Activated CD8-positive, alpha-beta memory T cell treated with anti-CD3 and anti-CD28 coated beads for 36 hours (primary cell): Measurements from ENCODE around the gene PLCG1. TPM values are rescaled to one million over a fixed set of nuclear protein-coding genes. Genes with fewer than 3 reads are reported as not detected.
"Not testable (repeated sequence)": the region's sequence is repeated elsewhere in the genome, so short reads cannot be mapped to it uniquely, and the experiment has no call there.

ENCODE experiments used
- CTCF ChIA-PET: fragments of 350-600 bp; sonication (Branson Sonifier 250); formaldehyde crosslinking; loops from one replicate; lab custom pipeline; 2021; ENCODE audit warnings: antibody characterized with exemption; lab: Charles Lee
- POLR2A ChIA-PET: fragments of 350-600 bp; sonication (Branson Sonifier 250); formaldehyde crosslinking; loops from one replicate; lab custom pipeline; 2021; ENCODE audit warnings: antibody characterized with exemption; lab: Charles Lee
- total RNA-seq, 2 experiments: library from RNA; stranded (reverse); gene quantifications; one replicate each; pipeline ENCODE4 v1.2.3, GENCODE V29; 2021

Gene PLCG1
- total RNA-seq, 2 experiments from 2014 or later: 111 to 121 TPM

- POLR2A ChIA-PET: no interaction called here
These were observed 17.5 kb upstream of the PLCG1 start for GRCh38 chr20:41119614-41120561.

DNA sequence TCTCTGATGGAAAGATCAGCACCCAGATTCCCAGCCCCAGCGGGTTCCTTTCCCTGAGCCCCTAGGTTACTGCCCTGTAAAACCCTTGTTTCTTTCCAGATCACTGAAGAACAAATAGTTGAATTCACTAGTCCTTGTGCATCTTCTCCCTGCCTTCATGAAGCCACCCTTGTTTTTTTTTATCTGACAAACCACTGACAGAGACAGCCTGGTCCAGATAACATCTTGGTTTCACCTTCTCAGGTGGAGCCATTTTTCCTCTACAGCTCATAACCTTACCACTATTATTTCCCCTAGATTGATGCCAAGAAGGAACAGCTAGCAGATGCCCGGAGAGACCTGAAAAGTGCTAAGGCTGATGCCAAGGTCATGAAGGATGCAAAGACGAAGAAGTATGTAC lies 15.9 kb upstream of the PLCG1 start:
- ChIA-PET POLR2A (interaction anchor here (0.5 kb wide), 1 partner anchor 118 kb away, joined by 3 read pairs; no protein-coding TSS in a partner anchor), CTCF (interaction anchor here (1.8 to 4.1 kb wide), 2 partner anchors 14 to 218 kb away, joined by 4 to 14 read pairs; no protein-coding TSS in a partner anchor)

More at GRCh38 chr20:41119614-41120561, 17.5 kb upstream of the PLCG1 start:
- CTCF ChIA-PET: interaction anchor here (4.1 kb wide), 1 partner anchor 15 kb away, joined by 14 read pairs; no protein-coding TSS in a partner anchor

DNA sequence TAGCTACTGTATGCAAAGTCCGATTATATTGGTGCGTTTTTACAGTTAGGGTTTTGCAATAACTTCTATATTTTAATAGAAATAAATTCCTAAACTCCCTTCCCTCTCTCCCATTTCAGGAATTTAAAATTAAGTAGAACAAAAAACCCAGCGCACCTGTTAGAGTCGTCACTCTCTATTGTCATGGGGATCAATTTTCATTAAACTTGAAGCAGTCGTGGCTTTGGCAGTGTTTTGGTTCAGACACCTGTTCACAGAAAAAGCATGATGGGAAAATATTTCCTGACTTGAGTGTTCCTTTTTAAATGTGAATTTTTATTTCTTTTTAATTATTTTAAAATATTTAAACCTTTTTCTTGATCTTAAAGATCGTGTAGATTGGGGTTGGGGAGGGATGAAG lies 13.7 kb upstream of the PLCG1 start:
- POLR2A ChIA-PET: no interaction called here
- CTCF ChIA-PET: interaction anchor here (1.9 to 4.1 kb wide), 2 partner anchors 12 to 155 kb away, joined by 7 to 14 read pairs; no protein-coding TSS in a partner anchor

- CTCF ChIA-PET: interaction anchor here (1.5 kb wide), 1 partner anchor 10 kb away, joined by 5 read pairs; no protein-coding TSS in a partner anchor
- POLR2A ChIA-PET: no interaction called here
These were observed 12.8 kb upstream of the PLCG1 start for GRCh38 chr20:41124451-41125094.

GRCh38 chr20:41125530-41126457 lies 11.5 kb upstream of the PLCG1 start:
- CTCF ChIA-PET: interaction anchor here (1.5 kb wide), 1 partner anchor 9 kb away, joined by 5 read pairs; no protein-coding TSS in a partner anchor
- POLR2A ChIA-PET: no interaction called here

GRCh38 chr20:41126719-41127118 lies 10.6 kb upstream of the PLCG1 start:
- CTCF ChIA-PET: no interaction called here
- POLR2A ChIA-PET: no interaction called here

- CTCF ChIA-PET, POLR2A ChIA-PET: not testable (repeated sequence)
These were observed 9.0 kb upstream of the PLCG1 start for GRCh38 chr20:41128317-41128716.

- CTCF ChIA-PET: interaction anchor here (0.7 to 1.0 kb wide), 2 partner anchors 18 to 165 kb away, joined by 3 read pairs; no protein-coding TSS in a partner anchor
- POLR2A ChIA-PET: no interaction called here
These were observed 5.6 kb upstream of the PLCG1 start for GRCh38 chr20:41131594-41132387.

- CTCF ChIA-PET: interaction anchor here (0.7 kb wide), 1 partner anchor 164 kb away, joined by 3 read pairs; no protein-coding TSS in a partner anchor
- POLR2A ChIA-PET: not testable (repeated sequence)
These were observed 5.0 kb upstream of the PLCG1 start for GRCh38 chr20:41132388-41132775.

GRCh38 chr20:41133709-41134361 lies 3.5 kb upstream of the PLCG1 start:
- ChIA-PET CTCF (interaction anchor here (0.7 to 4.1 kb wide), 14 partner anchors 9 to 210 kb away, joined by 3 to 43 read pairs (median 8); partner anchors contain the start of gene LPIN3), POLR2A (interaction anchor here (0.7 to 0.9 kb wide), 2 partner anchors 102 to 196 kb away, joined by 3 to 4 read pairs; no protein-coding TSS in a partner anchor)

DNA sequence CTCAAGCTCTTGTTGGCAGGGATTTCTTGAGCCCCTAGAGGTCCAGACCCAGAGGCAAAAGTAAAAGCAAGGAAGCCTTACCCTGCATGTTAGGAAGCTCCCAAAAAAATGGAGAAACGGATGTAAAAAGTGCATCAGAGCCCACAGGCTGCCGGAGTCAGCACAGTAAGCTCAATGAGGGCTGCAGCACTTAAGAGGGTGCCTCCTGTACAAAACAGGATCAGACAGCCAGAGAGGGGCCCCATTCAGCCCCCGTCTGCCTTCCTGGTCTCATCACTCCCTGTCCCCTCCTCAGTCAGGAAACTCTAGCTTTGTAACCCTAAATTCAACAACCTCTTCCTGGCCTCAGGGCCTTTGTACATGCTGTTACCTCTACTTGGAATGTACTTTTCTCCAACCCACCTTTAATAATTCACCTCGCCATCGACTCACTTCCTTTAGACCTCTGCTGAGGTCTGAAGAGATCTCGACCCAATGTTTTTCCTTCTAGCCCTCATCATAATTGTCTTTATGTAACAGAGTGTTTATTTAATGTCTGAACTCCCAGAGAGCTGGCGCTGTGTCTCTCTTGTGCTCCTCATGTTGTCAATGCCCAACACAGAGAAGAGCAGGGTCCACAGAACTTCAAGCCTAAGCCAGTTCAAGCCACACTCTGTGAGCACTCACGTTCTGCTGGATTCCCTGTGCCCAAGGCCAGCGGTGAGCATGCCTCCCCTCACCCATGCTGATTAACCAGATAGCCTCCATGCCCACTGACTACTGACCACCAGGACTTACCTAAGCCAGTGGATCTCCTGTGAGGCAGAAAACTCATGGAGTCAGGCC lies 2.8 kb upstream of the PLCG1 start:
- CTCF ChIA-PET: interaction anchor here (0.6 to 4.1 kb wide), 25 partner anchors 9 to 205 kb away, joined by 3 to 43 read pairs (median 4); partner anchors contain the start of gene LPIN3
- POLR2A ChIA-PET: interaction anchor here (0.7 to 0.9 kb wide), 2 partner anchors 103 to 195 kb away, joined by 3 to 4 read pairs; no protein-coding TSS in a partner anchor

DNA sequence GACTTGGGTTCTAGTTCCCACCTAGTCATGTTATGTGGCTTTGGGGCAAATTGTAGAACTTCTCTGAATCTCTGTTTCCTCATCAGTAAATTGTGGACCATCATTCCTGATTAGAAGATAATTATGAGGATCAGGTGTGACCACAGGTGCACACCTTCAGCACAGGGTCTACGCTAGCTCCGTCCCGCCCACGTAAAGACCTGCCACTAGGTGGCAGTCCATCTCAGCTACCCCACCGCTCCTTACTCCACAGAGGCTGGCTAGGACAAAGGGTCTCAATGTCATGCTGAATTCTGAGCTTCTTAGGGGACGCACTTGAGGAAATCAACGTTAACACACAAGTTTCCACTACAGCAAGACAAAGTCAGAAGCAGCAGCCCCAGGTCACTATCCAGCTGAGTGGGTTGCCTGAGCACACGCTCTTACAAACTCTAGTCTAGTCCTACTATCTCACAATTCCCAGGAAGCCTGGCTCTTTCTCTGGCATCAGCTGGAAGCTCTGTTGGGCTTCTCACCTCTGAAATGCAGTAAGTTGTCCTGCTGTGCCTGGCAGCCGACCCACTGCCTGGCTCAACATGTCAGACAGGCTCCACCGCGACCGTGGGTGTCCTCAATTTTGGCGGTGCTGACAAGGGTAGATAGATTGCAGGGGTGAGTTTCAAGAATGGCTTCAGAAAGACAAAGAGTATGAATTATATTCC lies 2.0 kb upstream of the PLCG1 start:
- POLR2A ChIA-PET: no interaction called here
- CTCF ChIA-PET: interaction anchor here (0.6 to 4.1 kb wide), 24 partner anchors 8 to 204 kb away, joined by 3 to 43 read pairs (median 4); partner anchors contain the start of gene LPIN3

DNA sequence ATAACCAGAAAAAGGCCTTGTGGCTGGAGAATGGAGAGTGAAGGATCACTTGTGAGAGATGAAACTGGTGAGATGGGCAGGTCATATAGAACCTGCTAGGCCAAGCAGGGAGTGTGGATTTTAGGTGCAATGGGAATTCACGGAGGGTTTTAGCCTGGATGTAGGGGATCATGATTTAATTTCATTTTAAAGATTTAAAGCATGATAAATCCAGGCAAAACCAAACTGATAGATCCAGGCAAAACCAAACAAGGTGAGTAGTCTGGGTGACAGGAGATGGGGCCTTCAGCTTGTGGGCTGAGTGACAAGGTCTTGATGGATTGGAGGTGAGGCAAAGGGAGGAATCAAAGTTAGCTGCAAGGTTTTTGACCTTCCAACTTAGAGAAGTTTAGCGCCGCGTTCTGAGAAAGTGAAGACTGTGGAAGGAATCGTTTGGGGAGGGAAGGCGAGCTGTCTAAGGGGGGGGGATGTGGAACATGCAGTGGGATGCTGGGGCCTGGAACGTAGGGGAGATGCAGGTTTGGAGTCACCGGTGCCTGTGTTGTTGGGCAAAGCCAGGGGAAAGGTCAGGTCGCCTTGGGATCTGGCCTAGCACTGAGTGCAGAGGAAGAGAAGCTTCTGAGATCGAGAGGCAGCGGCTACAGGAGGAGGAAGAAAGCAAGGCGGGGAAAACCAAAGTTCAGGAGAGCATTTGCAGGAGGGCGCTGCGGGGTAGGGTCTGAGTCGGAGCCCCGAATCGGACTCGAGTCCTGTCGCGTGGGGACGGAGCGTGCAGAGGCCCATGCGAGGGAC lies 1.3 kb upstream of the PLCG1 start:
- ChIA-PET POLR2A (interaction anchor here (7.0 kb wide), 1 partner anchor 21 kb away, joined by 71 read pairs; no protein-coding TSS in a partner anchor), CTCF (interaction anchor here (0.6 to 4.1 kb wide), 22 partner anchors 11 to 275 kb away, joined by 3 to 43 read pairs (median 4); partner anchors contain the start of gene LPIN3)
